ENCODE measurements around the gene MOV10L1.

The MOV10L1 gene

GRCh38 chr22:50115693-50116092 is 25.9 kb downstream of the MOV10L1 start:
- peaks cover 45% of the 10 kb centered on the region for H3K27me3 ChIP-seq (ENCODE audit: control insufficient read depth, insufficient read depth, low read length)
- H3K9ac ChIP-seq (ENCODE audit: low read depth, low read length), result no peak overlapping the region
- H3K4me2 ChIP-seq (ENCODE audit: low read length), result no peak overlapping the region
- no peaks in the 10 kb centered on the region for H3K9me3 ChIP-seq (replicated peaks; ENCODE audit: low read length)
- no peak overlapping the region for H3K4me3 ChIP-seq (ENCODE audit: low read length)
- H3K36me3 ChIP-seq (ENCODE audit: insufficient read depth, low read length), result no peaks in the 10 kb centered on the region
- H3K4me1 ChIP-seq (ENCODE audit: control insufficient read depth, insufficient read depth, low read length), result peaks cover 20% of the 10 kb centered on the region

GRCh38 chr22:50117168-50117762 is 27.5 kb downstream of the MOV10L1 start:
- H3K4me3 ChIP-seq (ENCODE audit: low read length), result no peak overlapping the region
- no peaks in the 10 kb centered on the region for H3K36me3 ChIP-seq (ENCODE audit: insufficient read depth, low read length)
- H3K4me1 ChIP-seq (ENCODE audit: control insufficient read depth, insufficient read depth, low read length), result peaks cover 15% of the 10 kb centered on the region
- no peak overlapping the region for H3K4me2 ChIP-seq (ENCODE audit: low read length)
- no peak overlapping the region for H3K9ac ChIP-seq (ENCODE audit: low read depth, low read length)
- peaks cover 59% of the 10 kb centered on the region for H3K27me3 ChIP-seq (ENCODE audit: control insufficient read depth, insufficient read depth, low read length)
- H3K9me3 ChIP-seq (replicated peaks; ENCODE audit: low read length), result no peaks in the 10 kb centered on the region

GRCh38 chr22:50118129-50118528 is 28.3 kb downstream of the MOV10L1 start:
- no peak overlapping the region for H3K4me3 ChIP-seq (ENCODE audit: low read length)
- H3K4me2 ChIP-seq (ENCODE audit: low read length), result no peak overlapping the region
- no peak overlapping the region for H3K9ac ChIP-seq (ENCODE audit: low read depth, low read length)
- no peaks in the 10 kb centered on the region for H3K36me3 ChIP-seq (ENCODE audit: insufficient read depth, low read length)
- H3K9me3 ChIP-seq (replicated peaks; ENCODE audit: low read length), result no peaks in the 10 kb centered on the region
- peaks cover 60% of the 10 kb centered on the region for H3K27me3 ChIP-seq (ENCODE audit: control insufficient read depth, insufficient read depth, low read length)
- H3K4me1 ChIP-seq (ENCODE audit: control insufficient read depth, insufficient read depth, low read length), result peaks cover 10% of the 10 kb centered on the region

GRCh38 chr22:50118557-50119168 is 28.9 kb downstream of the MOV10L1 start:
- H3K4me1 ChIP-seq (ENCODE audit: control insufficient read depth, insufficient read depth, low read length), result peaks cover 10% of the 10 kb centered on the region

GRCh38 chr22:50119169-50119767 is 29.5 kb downstream of the MOV10L1 start:
- Histone ChIP-seq H3K4me1 (ENCODE audit: control insufficient read depth, insufficient read depth, low read length) (peaks cover 6% of the 10 kb centered on the region), H3K9me3 (replicated peaks; ENCODE audit: low read length) (peaks cover 3% of the 10 kb centered on the region), H3K9ac (ENCODE audit: low read depth, low read length) (no peak overlapping the region), H3K27me3 (ENCODE audit: control insufficient read depth, insufficient read depth, low read length) (peaks cover 61% of the 10 kb centered on the region), H3K4me2 (ENCODE audit: low read length) (no peak overlapping the region), H3K36me3 (ENCODE audit: insufficient read depth, low read length) (no peaks in the 10 kb centered on the region), H3K4me3 (ENCODE audit: low read length) (no peak overlapping the region)

More at GRCh38 chr22:50118557-50119168, 28.9 kb downstream of the MOV10L1 start:
- Histone ChIP-seq H3K9ac (ENCODE audit: low read depth, low read length) (no peak overlapping the region), H3K27me3 (ENCODE audit: control insufficient read depth, insufficient read depth, low read length) (peaks cover 58% of the 10 kb centered on the region), H3K9me3 (replicated peaks; ENCODE audit: low read length) (peaks cover 3% of the 10 kb centered on the region), H3K36me3 (ENCODE audit: insufficient read depth, low read length) (no peaks in the 10 kb centered on the region), H3K4me2 (ENCODE audit: low read length) (no peak overlapping the region), H3K4me3 (ENCODE audit: low read length) (no peak overlapping the region)

GRCh38 chr22:50119768-50120251 is 30.0 kb downstream of the MOV10L1 start:
- Histone ChIP-seq H3K27me3 (ENCODE audit: control insufficient read depth, insufficient read depth, low read length) (peaks cover 67% of the 10 kb centered on the region), H3K4me1 (ENCODE audit: control insufficient read depth, insufficient read depth, low read length) (peaks cover under 1% of the 10 kb centered on the region), H3K9me3 (replicated peaks; ENCODE audit: low read length) (peaks cover 3% of the 10 kb centered on the region), H3K36me3 (ENCODE audit: insufficient read depth, low read length) (no peaks in the 10 kb centered on the region), H3K4me2 (ENCODE audit: low read length) (no peak overlapping the region), H3K4me3 (ENCODE audit: low read length) (no peak overlapping the region), H3K9ac (ENCODE audit: low read depth, low read length) (no peak overlapping the region)

GRCh38 chr22:50121202-50121740 is 31.5 kb downstream of the MOV10L1 start:
- H3K36me3 ChIP-seq (ENCODE audit: insufficient read depth, low read length), result no peaks in the 10 kb centered on the region
- no peaks in the 10 kb centered on the region for H3K4me1 ChIP-seq (ENCODE audit: control insufficient read depth, insufficient read depth, low read length)
- H3K9me3 ChIP-seq (replicated peaks; ENCODE audit: low read length), result peaks cover 3% of the 10 kb centered on the region

GRCh38 chr22:50123119-50123518 is 33.3 kb downstream of the MOV10L1 start:
- no peak overlapping the region for H3K4me2 ChIP-seq (ENCODE audit: low read length)
- H3K4me1 ChIP-seq (ENCODE audit: control insufficient read depth, insufficient read depth, low read length), result no peaks in the 10 kb centered on the region
- peaks cover 68% of the 10 kb centered on the region for H3K27me3 ChIP-seq (ENCODE audit: control insufficient read depth, insufficient read depth, low read length)
- no peak overlapping the region for H3K9ac ChIP-seq (ENCODE audit: low read depth, low read length)
- peaks cover 3% of the 10 kb centered on the region for H3K9me3 ChIP-seq (replicated peaks; ENCODE audit: low read length)
- no peak overlapping the region for H3K4me3 ChIP-seq (ENCODE audit: low read length)
- H3K36me3 ChIP-seq (ENCODE audit: insufficient read depth, low read length), result no peaks in the 10 kb centered on the region

More at GRCh38 chr22:50121202-50121740, 31.5 kb downstream of the MOV10L1 start:
- peaks cover 67% of the 10 kb centered on the region for H3K27me3 ChIP-seq (ENCODE audit: control insufficient read depth, insufficient read depth, low read length)
- H3K4me3 ChIP-seq (ENCODE audit: low read length), result no peak overlapping the region
- no peak overlapping the region for H3K9ac ChIP-seq (ENCODE audit: low read depth, low read length)
- no peak overlapping the region for H3K4me2 ChIP-seq (ENCODE audit: low read length)

- Histone ChIP-seq H3K4me1 (ENCODE audit: control insufficient read depth, insufficient read depth, low read length) (no peaks in the 10 kb centered on the region), H3K4me2 (ENCODE audit: low read length) (no peak overlapping the region), H3K9me3 (replicated peaks; ENCODE audit: low read length) (peaks cover 3% of the 10 kb centered on the region), H3K4me3 (ENCODE audit: low read length) (no peak overlapping the region), H3K9ac (ENCODE audit: low read depth, low read length) (no peak overlapping the region), H3K27me3 (ENCODE audit: control insufficient read depth, insufficient read depth, low read length) (peaks cover 52% of the 10 kb centered on the region), H3K36me3 (ENCODE audit: insufficient read depth, low read length) (no peaks in the 10 kb centered on the region)
Measured at GRCh38 chr22:50125029-50125428, 35.2 kb downstream of the MOV10L1 start.

- H3K4me3 ChIP-seq (ENCODE audit: low read length), result no peak overlapping the region
- no peaks in the 10 kb centered on the region for H3K36me3 ChIP-seq (ENCODE audit: insufficient read depth, low read length)
- H3K9ac ChIP-seq (ENCODE audit: low read depth, low read length), result no peak overlapping the region
- H3K4me1 ChIP-seq (ENCODE audit: control insufficient read depth, insufficient read depth, low read length), result no peaks in the 10 kb centered on the region
- H3K9me3 ChIP-seq (replicated peaks; ENCODE audit: low read length), result peaks cover 4% of the 10 kb centered on the region
- peaks cover 43% of the 10 kb centered on the region for H3K27me3 ChIP-seq (ENCODE audit: control insufficient read depth, insufficient read depth, low read length)
- no peak overlapping the region for H3K4me2 ChIP-seq (ENCODE audit: low read length)
Measured at GRCh38 chr22:50129121-50129736, 39.4 kb downstream of the MOV10L1 start.

GRCh38 chr22:50131894-50132293 is 42.1 kb downstream of the MOV10L1 start:
- Histone ChIP-seq H3K27me3 (ENCODE audit: control insufficient read depth, insufficient read depth, low read length) (peaks cover 40% of the 10 kb centered on the region), H3K36me3 (ENCODE audit: insufficient read depth, low read length) (no peaks in the 10 kb centered on the region), H3K9ac (ENCODE audit: low read depth, low read length) (no peak overlapping the region), H3K4me3 (ENCODE audit: low read length) (no peak overlapping the region), H3K9me3 (replicated peaks; ENCODE audit: low read length) (peaks cover 4% of the 10 kb centered on the region), H3K4me1 (ENCODE audit: control insufficient read depth, insufficient read depth, low read length) (no peaks in the 10 kb centered on the region), H3K4me2 (ENCODE audit: low read length) (no peak overlapping the region)

Measured in skeletal muscle satellite cell (primary cell).